Hepatocyte (in vitro differentiated cells): Measurements from ENCODE around the gene CLBA1.

Experiments used
- EZH2 ChIP-seq: fragments of 200-600 bp; sonication (generic); IDR thresholded peaks from 2 replicates; pipeline ENCODE4 v1.6.1; 2016; ENCODE audit warnings: antibody characterized with exemption, mild to moderate bottlenecking, borderline replicate concordance
- EZH2phosphoT487 ChIP-seq: fragments of 200-600 bp; sonication (generic); IDR thresholded peaks from one replicate; pipeline ENCODE4 v1.6.1; 2018; ENCODE audit warnings: antibody characterized with exemption, mild to moderate bottlenecking, low read depth, moderate library complexity; ENCODE audit not compliant: unreplicated experiment, severe bottlenecking
- TF ChIP-seq, protein P1 (sequence below): fragments of 200-600 bp; sonication (generic); IDR thresholded peaks from 2 replicates; pipeline ENCODE4 v1.5.1; 2016; ENCODE audit warnings: antibody characterized with exemption, mild to moderate bottlenecking; ENCODE audit not compliant: poor library complexity

GRCh38 chr14:104972301-104973134, 13.1 kb upstream of the CLBA1 start:
- TF ChIP-seq, protein P1, sequence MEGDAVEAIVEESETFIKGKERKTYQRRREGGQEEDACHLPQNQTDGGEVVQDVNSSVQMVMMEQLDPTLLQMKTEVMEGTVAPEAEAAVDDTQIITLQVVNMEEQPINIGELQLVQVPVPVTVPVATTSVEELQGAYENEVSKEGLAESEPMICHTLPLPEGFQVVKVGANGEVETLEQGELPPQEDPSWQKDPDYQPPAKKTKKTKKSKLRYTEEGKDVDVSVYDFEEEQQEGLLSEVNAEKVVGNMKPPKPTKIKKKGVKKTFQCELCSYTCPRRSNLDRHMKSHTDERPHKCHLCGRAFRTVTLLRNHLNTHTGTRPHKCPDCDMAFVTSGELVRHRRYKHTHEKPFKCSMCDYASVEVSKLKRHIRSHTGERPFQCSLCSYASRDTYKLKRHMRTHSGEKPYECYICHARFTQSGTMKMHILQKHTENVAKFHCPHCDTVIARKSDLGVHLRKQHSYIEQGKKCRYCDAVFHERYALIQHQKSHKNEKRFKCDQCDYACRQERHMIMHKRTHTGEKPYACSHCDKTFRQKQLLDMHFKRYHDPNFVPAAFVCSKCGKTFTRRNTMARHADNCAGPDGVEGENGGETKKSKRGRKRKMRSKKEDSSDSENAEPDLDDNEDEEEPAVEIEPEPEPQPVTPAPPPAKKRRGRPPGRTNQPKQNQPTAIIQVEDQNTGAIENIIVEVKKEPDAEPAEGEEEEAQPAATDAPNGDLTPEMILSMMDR = no peak
- TF ChIP-seq EZH2 = no peak
- TF ChIP-seq EZH2phosphoT487 = no peak
